ENCODE results near the gene LRRC66. TPM values are rescaled to one million over a fixed set of nuclear protein-coding genes. Genes with fewer than 3 reads are reported as not detected.

Gene LRRC66
- total and polyA plus RNA-seq, 2 of the 13 experiments (the other 11 are each of a cell fraction or from before 2014, with no cell fraction given) = not detected

DNA sequence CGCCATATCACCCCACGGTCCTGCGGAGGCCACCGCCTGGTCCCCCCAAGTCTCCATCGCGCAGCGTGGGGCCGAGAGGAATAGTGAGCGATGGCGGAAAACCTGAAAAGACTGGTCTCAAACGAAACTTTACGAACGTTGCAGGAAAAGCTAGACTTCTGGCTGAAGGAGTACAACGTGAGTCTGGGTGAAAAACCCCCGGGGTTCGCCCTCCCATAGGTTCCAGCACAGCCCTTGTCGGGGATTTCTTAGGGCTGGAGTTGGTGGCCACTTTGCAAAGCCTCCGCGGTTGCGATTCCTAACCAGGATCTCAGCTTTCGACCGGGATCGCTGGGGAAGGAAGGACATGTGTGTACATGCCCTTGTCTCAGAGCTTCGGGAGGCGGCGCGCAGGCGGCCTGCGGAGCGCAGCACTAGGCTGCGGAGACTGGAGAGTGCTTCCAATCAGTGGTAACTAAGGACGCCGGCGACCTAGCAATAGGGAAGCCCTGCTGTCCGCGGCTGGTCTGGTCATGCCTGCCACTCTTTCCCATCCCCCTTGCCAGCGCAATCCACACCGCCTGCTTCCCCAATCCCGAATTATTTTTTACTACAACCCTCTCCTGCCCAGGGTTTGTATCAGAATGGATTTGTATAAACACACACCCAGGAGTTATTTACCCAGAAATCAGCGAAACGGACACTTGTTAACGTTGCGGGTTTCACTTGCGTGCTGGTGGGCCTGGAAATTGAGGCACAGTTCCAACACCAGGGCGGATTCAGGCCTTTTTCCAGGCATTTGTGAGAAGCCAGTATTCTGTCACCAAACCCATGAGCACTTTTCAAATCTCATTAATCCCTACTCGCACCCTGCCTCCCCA is 31.7 kb upstream of the LRRC66 start (continued):
- peak; percentile 48; the same call in 1 of the 2 replicates for TF ChIP-seq ZFP90 (CRISPR knock-in tag; IDR thresholded peaks at IDR 0.05; ENCODE audit: borderline replicate concordance)
- TF ChIP-seq RELA (CRISPR knock-in tag; IDR thresholded peaks at IDR 0.05) = no peak
- TF ChIP-seq GZF1 (CRISPR knock-in tag; IDR thresholded peaks at IDR 0.05) = no peak
- TF ChIP-seq, protein P1, sequence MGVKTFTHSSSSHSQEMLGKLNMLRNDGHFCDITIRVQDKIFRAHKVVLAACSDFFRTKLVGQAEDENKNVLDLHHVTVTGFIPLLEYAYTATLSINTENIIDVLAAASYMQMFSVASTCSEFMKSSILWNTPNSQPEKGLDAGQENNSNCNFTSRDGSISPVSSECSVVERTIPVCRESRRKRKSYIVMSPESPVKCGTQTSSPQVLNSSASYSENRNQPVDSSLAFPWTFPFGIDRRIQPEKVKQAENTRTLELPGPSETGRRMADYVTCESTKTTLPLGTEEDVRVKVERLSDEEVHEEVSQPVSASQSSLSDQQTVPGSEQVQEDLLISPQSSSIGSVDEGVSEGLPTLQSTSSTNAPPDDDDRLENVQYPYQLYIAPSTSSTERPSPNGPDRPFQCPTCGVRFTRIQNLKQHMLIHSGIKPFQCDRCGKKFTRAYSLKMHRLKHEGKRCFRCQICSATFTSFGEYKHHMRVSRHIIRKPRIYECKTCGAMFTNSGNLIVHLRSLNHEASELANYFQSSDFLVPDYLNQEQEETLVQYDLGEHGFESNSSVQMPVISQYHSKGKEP (CRISPR knock-in tag; IDR thresholded peaks at IDR 0.05) = no peak
- TF ChIP-seq RCOR2 (CRISPR knock-in tag; IDR thresholded peaks at IDR 0.05) = no peak
- no peak for TF ChIP-seq PAWR (CRISPR knock-in tag; IDR thresholded peaks at IDR 0.05; ENCODE audit: borderline replicate concordance)
- TF ChIP-seq ZNF343 (CRISPR knock-in tag; IDR thresholded peaks at IDR 0.05) = no peak
- TF ChIP-seq NFRKB (IDR thresholded peaks at IDR 0.05) = no peak
- TF ChIP-seq ZNF547 (CRISPR knock-in tag; IDR thresholded peaks at IDR 0.05) = no peak
- peak; percentile 75; the same call in 1 of the 2 replicates for TF ChIP-seq KDM5B (CRISPR knock-in tag; IDR thresholded peaks at IDR 0.05; ENCODE audit: borderline replicate concordance)
- TF ChIP-seq CAMTA2 (CRISPR knock-in tag; IDR thresholded peaks at IDR 0.05; ENCODE audit: borderline replicate concordance) = peak; percentile 31; the same call in 1 of the 2 replicates
- no peak; the same call in 1 of the 2 replicates for TF ChIP-seq ZNF766 (CRISPR knock-in tag; IDR thresholded peaks at IDR 0.05; ENCODE audit: borderline replicate concordance)
- TF ChIP-seq, protein P2, sequence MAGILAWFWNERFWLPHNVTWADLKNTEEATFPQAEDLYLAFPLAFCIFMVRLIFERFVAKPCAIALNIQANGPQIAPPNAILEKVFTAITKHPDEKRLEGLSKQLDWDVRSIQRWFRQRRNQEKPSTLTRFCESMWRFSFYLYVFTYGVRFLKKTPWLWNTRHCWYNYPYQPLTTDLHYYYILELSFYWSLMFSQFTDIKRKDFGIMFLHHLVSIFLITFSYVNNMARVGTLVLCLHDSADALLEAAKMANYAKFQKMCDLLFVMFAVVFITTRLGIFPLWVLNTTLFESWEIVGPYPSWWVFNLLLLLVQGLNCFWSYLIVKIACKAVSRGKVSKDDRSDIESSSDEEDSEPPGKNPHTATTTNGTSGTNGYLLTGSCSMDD (CRISPR knock-in tag; IDR thresholded peaks at IDR 0.05) = no peak
- TF ChIP-seq NR2F2 (IDR thresholded peaks at IDR 0.05; ENCODE audit: borderline replicate concordance, low read depth) = no peak
- no peak for TF ChIP-seq ZNF337 (CRISPR knock-in tag; IDR thresholded peaks at IDR 0.05; ENCODE audit: borderline replicate concordance, low read depth)
- no peak for TF ChIP-seq NFYC (CRISPR knock-in tag; IDR thresholded peaks at IDR 0.05)
- TF ChIP-seq KLF6 (CRISPR knock-in tag; IDR thresholded peaks at IDR 0.05) = peak; percentile 56
- TF ChIP-seq ARHGAP35 (CRISPR knock-in tag; IDR thresholded peaks at IDR 0.05; ENCODE audit: borderline replicate concordance) = no peak
- no peak for TF ChIP-seq ZSCAN9 (CRISPR knock-in tag; IDR thresholded peaks at IDR 0.05; ENCODE audit: borderline replicate concordance)
- TF ChIP-seq ARNT (IDR thresholded peaks at IDR 0.05) = no peak
- TF ChIP-seq RARG (CRISPR knock-in tag; IDR thresholded peaks at IDR 0.05; ENCODE audit: low read depth) = no peak
- no peak for TF ChIP-seq ZNF382 (CRISPR knock-in tag; IDR thresholded peaks at IDR 0.05; ENCODE audit: borderline replicate concordance)
- TF ChIP-seq GATA4 (IDR thresholded peaks at IDR 0.05; ENCODE audit: borderline replicate concordance, low read depth) = no peak
- TF ChIP-seq, protein P3, sequence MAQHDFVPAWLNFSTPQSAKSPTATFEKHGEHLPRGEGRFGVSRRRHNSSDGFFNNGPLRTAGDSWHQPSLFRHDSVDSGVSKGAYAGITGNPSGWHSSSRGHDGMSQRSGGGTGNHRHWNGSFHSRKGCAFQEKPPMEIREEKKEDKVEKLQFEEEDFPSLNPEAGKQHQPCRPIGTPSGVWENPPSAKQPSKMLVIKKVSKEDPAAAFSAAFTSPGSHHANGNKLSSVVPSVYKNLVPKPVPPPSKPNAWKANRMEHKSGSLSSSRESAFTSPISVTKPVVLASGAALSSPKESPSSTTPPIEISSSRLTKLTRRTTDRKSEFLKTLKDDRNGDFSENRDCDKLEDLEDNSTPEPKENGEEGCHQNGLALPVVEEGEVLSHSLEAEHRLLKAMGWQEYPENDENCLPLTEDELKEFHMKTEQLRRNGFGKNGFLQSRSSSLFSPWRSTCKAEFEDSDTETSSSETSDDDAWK (CRISPR knock-in tag; IDR thresholded peaks at IDR 0.05) = no peak
- TF ChIP-seq MIER3 (CRISPR knock-in tag; IDR thresholded peaks at IDR 0.05; ENCODE audit: borderline replicate concordance) = no peak
- no peak for TF ChIP-seq ERF (CRISPR knock-in tag; IDR thresholded peaks at IDR 0.05)
- TF ChIP-seq BORCS8-MEF2B (CRISPR knock-in tag; IDR thresholded peaks at IDR 0.05) = peak; percentile 65
- peak; percentile 66; the same call in 1 of the 2 replicates for TF ChIP-seq ZFY (CRISPR knock-in tag; IDR thresholded peaks at IDR 0.05)

Data from HepG2 (cell line).